H1 (cell line): ENCODE measurements around the gene PKP3. TPM values are rescaled to one million over a fixed set of nuclear protein-coding genes. Genes with fewer than 3 reads are reported as not detected.

Source experiments
- CTCF ChIA-PET: fragments of 300-600 bp; sonication (Branson Sonifier 250); formaldehyde crosslinking; loops from one replicate; lab custom pipeline; 2021; ENCODE audit not compliant: partially characterized antibody; lab: Charles Lee
- POLR2A ChIA-PET: fragments of 300-600 bp; sonication (Branson Sonifier 250); formaldehyde crosslinking; loops from one replicate; lab custom pipeline; 2021; ENCODE audit warnings: inconsistent platforms; ENCODE audit not compliant: partially characterized antibody; lab: Charles Lee
- DNase-seq, 2 experiments: peaks; one replicate each; pipeline versions ENCODE4 v3.0.0 to v3.0.0-alpha.2; 2010 to 2022; ENCODE audit warnings: low spot score in 2 of 2, low read depth in 1 of 2, mixed read lengths in 1 of 2
- FAIRE-seq: peaks from 2 replicates; lab custom pipeline; 2011; peaks lifted over from hg19 to GRCh38; lab: Jason Lieb, UNC
- H2AFZ ChIP-seq: 2 replicates; pipeline ENCODE4 v1.8.1; 2012; ENCODE audit warnings: low read length, inconsistent platforms
- H2AK5ac ChIP-seq: 2 replicates; pipeline ENCODE4 v1.6.1; 2013; ENCODE audit warnings: low read depth, low read length
- H2BK120ac ChIP-seq: replicated peaks from 2 replicates; pipeline ENCODE3; 2013; ENCODE audit warnings: low read depth, low read length, inconsistent platforms
- H2BK12ac ChIP-seq: 2 replicates; pipeline ENCODE4 v1.6.1; 2013; ENCODE audit warnings: low read depth, low read length
- H2BK15ac ChIP-seq: 2 replicates; pipeline ENCODE4 v1.6.1; 2013; ENCODE audit warnings: low read length
- H2BK20ac ChIP-seq: 2 replicates; pipeline ENCODE4 v1.6.1; 2013; ENCODE audit warnings: low read length
- H2BK5ac ChIP-seq: 2 replicates; pipeline ENCODE4 v1.6.1; 2013; ENCODE audit warnings: low read depth, low read length
- H3K14ac ChIP-seq: 2 replicates; pipeline ENCODE4 v1.6.1; 2013; ENCODE audit warnings: inconsistent platforms; ENCODE audit not compliant: insufficient read length
- H3K18ac ChIP-seq: 2 replicates; pipeline ENCODE4 v1.6.1; 2013; ENCODE audit warnings: low read length; ENCODE audit errors: extremely low read depth
- H3K23ac ChIP-seq: 2 replicates; pipeline ENCODE4 v1.6.1; 2013; ENCODE audit warnings: inconsistent platforms; ENCODE audit not compliant: insufficient read length
- H3K23me2 ChIP-seq: 2 replicates; pipeline ENCODE4 v1.6.1; 2013; ENCODE audit warnings: low read depth, low read length
- H3K27ac ChIP-seq: 2 replicates; pipeline ENCODE4 v1.6.1; 2011; ENCODE audit warnings: low read depth, low read length, inconsistent platforms
- H3K27me3 ChIP-seq, 4 experiments: replicated peaks in 1 of 4; 1 replicate in 1 of 4; 2 replicates in 3 of 4; pipeline versions ENCODE4 v1.6.1 to v1.8.1; 2011 to 2013; ENCODE audit warnings: low read length in 3 of 4, mild to moderate bottlenecking in 3 of 4, inconsistent platforms in 2 of 4, mixed read lengths in 2 of 4, moderate library complexity in 1 of 4; ENCODE audit not compliant: control insufficient read depth in 3 of 4, insufficient read depth in 3 of 4; ENCODE audit errors: extremely low read depth in 1 of 4
- H3K36me3 ChIP-seq, 4 experiments: 2 replicates each; pipeline versions ENCODE4 v1.6.1 to v1.8.1; 2011 to 2013; ENCODE audit warnings: mild to moderate bottlenecking in 4 of 4, low read length in 3 of 4, moderate library complexity in 2 of 4, control low read depth in 1 of 4, inconsistent platforms in 1 of 4; ENCODE audit not compliant: insufficient read depth in 4 of 4, control insufficient read depth in 2 of 4
- H3K4ac ChIP-seq: replicated peaks from 2 replicates; pipeline ENCODE3; 2013; ENCODE audit warnings: low read length, low read depth, mixed read lengths, inconsistent platforms; ENCODE audit not compliant: insufficient read length
- H3K4me1 ChIP-seq, 4 experiments: replicated peaks in 1 of 4; 1 replicate in 1 of 4; 2 replicates in 3 of 4; pipeline versions ENCODE4 v1.6.1 to v1.8.1; 2011 to 2013; ENCODE audit warnings: low read length in 3 of 4, inconsistent platforms in 2 of 4, mixed read lengths in 1 of 4; ENCODE audit not compliant: insufficient read depth in 4 of 4, control insufficient read depth in 3 of 4
- H3K4me2 ChIP-seq, 2 experiments: 2 replicates each; pipeline versions ENCODE4 v1.6.1 to v1.8.1; 2011 to 2013; ENCODE audit warnings: low read depth in 2 of 2, low read length in 2 of 2, control low read depth in 1 of 2, inconsistent platforms in 1 of 2, mild to moderate bottlenecking in 1 of 2; ENCODE audit not compliant: insufficient read depth in 1 of 2
- H3K4me3 ChIP-seq, 4 experiments: fragments of 200-600, 300-600 bp in 1 of 4; sonication (generic), shearing (Covaris generic), sonication (Bioruptor Twin) in 1 of 4; 2 replicates each; pipeline versions ENCODE4 v1.5.1 to v1.8.1; 2011 to 2016; ENCODE audit warnings: low read length in 4 of 4, low read depth in 3 of 4, control low read depth in 2 of 4, inconsistent platforms in 2 of 4, mild to moderate bottlenecking in 2 of 4, mixed read lengths in 1 of 4, moderate library complexity in 1 of 4; ENCODE audit not compliant: insufficient read depth in 2 of 4; ENCODE audit errors: extremely low read depth in 1 of 4
- H3K56ac ChIP-seq: replicated peaks from 2 replicates; pipeline ENCODE3; 2013; ENCODE audit warnings: low read depth, mild to moderate bottlenecking, mixed read lengths, low read length, inconsistent platforms; ENCODE audit not compliant: insufficient read length
- H3K79me1 ChIP-seq: 2 replicates; pipeline ENCODE4 v1.6.1; 2013; ENCODE audit warnings: low read depth, low read length, control low read depth
- H3K79me2 ChIP-seq, 2 experiments: 2 replicates each; pipeline versions ENCODE4 v1.6.1 to v1.8.1; 2012 to 2013; ENCODE audit warnings: low read length in 2 of 2, mild to moderate bottlenecking in 2 of 2, inconsistent platforms in 1 of 2; ENCODE audit not compliant: insufficient read depth in 2 of 2, control insufficient read depth in 1 of 2
- H3K9ac ChIP-seq, 4 experiments: replicated peaks in 1 of 4; 1 replicate in 1 of 4; 2 replicates in 3 of 4; pipeline versions ENCODE4 v1.6.1 to v1.8.1; 2011 to 2013; ENCODE audit warnings: low read depth in 3 of 4, low read length in 3 of 4, control low read depth in 2 of 4, mild to moderate bottlenecking in 2 of 4, moderate library complexity in 2 of 4, inconsistent platforms in 1 of 4; ENCODE audit errors: extremely low read depth in 1 of 4
- H3K9me3 ChIP-seq, 2 experiments: 2 replicates each; pipeline versions ENCODE4 v1.6.1 to v1.8.1; 2012 to 2013; ENCODE audit warnings: mild to moderate bottlenecking in 2 of 2, moderate library complexity in 2 of 2, control low read depth in 1 of 2, inconsistent platforms in 1 of 2, low read depth in 1 of 2, low read length in 1 of 2, mixed read lengths in 1 of 2; ENCODE audit not compliant: insufficient read depth in 2 of 2
- H4K20me1 ChIP-seq, 2 experiments: replicated peaks in 1 of 2; 2 replicates each; pipeline versions ENCODE3 to v1.8.1; 2011 to 2013; ENCODE audit warnings: inconsistent platforms in 2 of 2, low read length in 2 of 2, mild to moderate bottlenecking in 1 of 2; ENCODE audit not compliant: insufficient read depth in 2 of 2, control insufficient read depth in 1 of 2
- H4K5ac ChIP-seq: 2 replicates; pipeline ENCODE4 v1.6.1; 2013; ENCODE audit warnings: low read length, low read depth, mixed read lengths, inconsistent platforms; ENCODE audit not compliant: insufficient read length
- H4K8ac ChIP-seq: 2 replicates; pipeline ENCODE4 v1.8.0; 2013; ENCODE audit warnings: mild to moderate bottlenecking, moderate library complexity, low read length, inconsistent platforms; ENCODE audit not compliant: insufficient read depth; ENCODE audit errors: extremely low read depth
- H4K91ac ChIP-seq: replicated peaks from 2 replicates; pipeline ENCODE3; 2013; ENCODE audit warnings: low read length, mixed read lengths, inconsistent platforms; ENCODE audit not compliant: insufficient read length
- ATF3 ChIP-seq: IDR thresholded peaks from 2 replicates; pipeline ENCODE4 v1.6.1; 2011; ENCODE audit warnings: low read depth, mild to moderate bottlenecking, low read length; ENCODE audit not compliant: insufficient read depth
- BRCA1 ChIP-seq: IDR thresholded peaks from 2 replicates; pipeline ENCODE4 v1.6.1; 2012; ENCODE audit warnings: low read depth, low read length, improper control_type of control experiment
- CHD1 ChIP-seq: IDR thresholded peaks from 2 replicates; pipeline ENCODE4 v1.6.1; 2012; ENCODE audit warnings: low read depth, low read length, improper control_type of control experiment
- CHD2 ChIP-seq: IDR thresholded peaks from 2 replicates; pipeline ENCODE4 v1.6.1; 2012; ENCODE audit warnings: low read length, improper control_type of control experiment
- HDAC6 ChIP-seq: IDR thresholded peaks from one replicate; pipeline ENCODE4 v1.7.1; 2012; ENCODE audit warnings: low read depth, mild to moderate bottlenecking, inconsistent platforms, low read length, moderate library complexity
- KDM4A ChIP-seq: IDR thresholded peaks from one replicate; pipeline ENCODE4 v1.7.1; 2012; ENCODE audit warnings: low read depth, mild to moderate bottlenecking, moderate library complexity, low read length, inconsistent platforms; ENCODE audit not compliant: severe bottlenecking
- NRF1 ChIP-seq: IDR thresholded peaks from 2 replicates; pipeline ENCODE4 v1.6.1; 2011; ENCODE audit warnings: mild to moderate bottlenecking, low read depth, low read length, improper control_type of control experiment
- RNF2 ChIP-seq: fragments of 200-900, 300-1000 bp; sonication (generic); IDR thresholded peaks from 2 replicates; pipeline ENCODE4 v1.7.1; 2016; ENCODE audit warnings: borderline replicate concordance, low read depth, mild to moderate bottlenecking, antibody characterized with exemption, low read length; ENCODE audit not compliant: poor library complexity, severe bottlenecking; ENCODE audit errors: missing control alignments
- SAP30 ChIP-seq: fragments of 300-600 bp; sonication (generic); IDR thresholded peaks from 2 replicates; pipeline ENCODE4 v1.7.1; 2012; ENCODE audit warnings: low read length, moderate library complexity, mild to moderate bottlenecking, inconsistent platforms; ENCODE audit not compliant: insufficient read depth, insufficient replicate concordance
- SRF ChIP-seq: IDR thresholded peaks from 2 replicates; pipeline ENCODE4 v1.6.1; 2011; ENCODE audit warnings: mild to moderate bottlenecking, low read depth, low read length, moderate library complexity
- SUZ12 ChIP-seq: fragments of 200-600 bp; sonication (generic); IDR thresholded peaks from 2 replicates; pipeline ENCODE4 v1.6.1; 2012; ENCODE audit warnings: mild to moderate bottlenecking, inconsistent platforms, low read length, moderate library complexity, mixed read lengths
- WGBS, 2 experiments: shearing (Covaris generic) in 1 of 2; methylation state at CpG; one replicate each; pipeline versions ENCODE4 v1.1.6 to v1.1.7; 2013 to 2015; ENCODE audit warnings: low lambda C conversion rate in 2 of 2, mixed read lengths in 2 of 2, inconsistent platforms in 1 of 2, low coverage in 1 of 2, missing lambda C conversion rate in 1 of 2; ENCODE audit not compliant: insufficient replicate concordance in 2 of 2, insufficient coverage in 1 of 2, insufficient read length in 1 of 2; ENCODE audit errors: extremely low coverage in 1 of 2, missing lambda C conversion rate in 1 of 2; 5-methylcytosine and 5-hydroxymethylcytosine counted together
- polyA plus RNA-seq, 7 experiments: library from polyadenylated mRNA; depleted of rRNA in 3 of 7; stranded (reverse) in 5 of 7; unstranded in 2 of 7; fragments of >200 nt in 5 of 7; fragments of 200-250 nt in 2 of 7; gene quantifications; 1 replicate in 5 of 7; 2 replicates in 1 of 7; 4 replicates in 1 of 7; pipeline versions ENCODE4 v1.2.1 to v1.2.3, GENCODE V29; 2011 to 2013; ENCODE audit warnings: missing spikeins in 2 of 7, mixed read lengths in 2 of 7
- total RNA-seq: library from RNA; stranded (reverse); fragmentation: NEBNext Ultra II Directional; extraction: Animal tissue kit (Norgen Biotek cat#: 25700); gene quantifications from 2 replicates; pipeline ENCODE4 v1.2.1, GENCODE V29; 2021

PKP3 gene
- total and polyA plus RNA-seq, 2 of the 8 experiments (the other 6 are each of a cell fraction or from before 2014, with no cell fraction given) = 16.7 to 28.7 TPM

GRCh38 chr11:437228-437870 lies 43.3 kb downstream of the PKP3 start:
- H3K27me3 ChIP-seq = no peaks in the 10 kb centered on the region
- 0 out of 8 replicates have a peak, but pooled peaks cover 0 to 2% (median 0%) of the 10 kb centered on the region in 4 experiments for H3K36me3 ChIP-seq
- H2BK120ac ChIP-seq = no peak overlapping the region
- H2AK5ac ChIP-seq = no peak overlapping the region
- H2BK20ac ChIP-seq = no peak overlapping the region
- peaks cover 2% of the 10 kb centered on the region; the same call in 1 of the 2 replicates for H3K23me2 ChIP-seq
- no peak overlapping the region for H3K4me3 ChIP-seq
- FAIRE-seq = no peak
- H3K23ac ChIP-seq = no peak overlapping the region
- no peak overlapping the region for H4K8ac ChIP-seq
- H4K91ac ChIP-seq = no peak overlapping the region
- no peak overlapping the region for H3K18ac ChIP-seq
- no peak overlapping the region for H3K56ac ChIP-seq
- ChIA-PET POLR2A (no interaction called here), CTCF (interaction anchor here (0.6 to 1.9 kb wide), 3 partner anchors 12 to 82 kb away, joined by 3 to 6 read pairs (median 4); no protein-coding TSS in a partner anchor)
- peaks cover 0 to 11% (median 5%) of the 10 kb centered on the region in 4 experiments; a peak in 5 of 7 replicates for H3K4me1 ChIP-seq
- H3K14ac ChIP-seq = no peak overlapping the region
- H3K4ac ChIP-seq = no peak overlapping the region
- H3K9me3 ChIP-seq = peaks cover 6 to 10% of the 10 kb centered on the region in 2 experiments; a peak in 3 of 4 replicates
- no peak overlapping the region for H2AFZ ChIP-seq
- no peak overlapping the region for H2BK12ac ChIP-seq
- H3K9ac ChIP-seq = no peak overlapping the region
- no peak overlapping the region for H4K5ac ChIP-seq
- no peak overlapping the region for H3K4me2 ChIP-seq
- DNase-seq = no peak
- no peaks in the 10 kb centered on the region for H4K20me1 ChIP-seq
- H2BK5ac ChIP-seq = no peak overlapping the region
- H2BK15ac ChIP-seq = no peak overlapping the region
- H3K79me2 ChIP-seq = no peaks in the 10 kb centered on the region
- TF ChIP-seq CHD1 = no peak
- no peak for TF ChIP-seq RNF2
- TF ChIP-seq ATF3 = no peak
- no peak for TF ChIP-seq BRCA1
- no peak for TF ChIP-seq CHD2
- no peak for TF ChIP-seq KDM4A
- no peak for TF ChIP-seq NRF1
- TF ChIP-seq SUZ12 = no peak
- no peak for TF ChIP-seq SRF
- no peak for TF ChIP-seq SAP30
- no peak for TF ChIP-seq HDAC6
- WGBS, 2 experiments = 86% methylated on average over 17 of the region's 17 CpGs; no CpG with 5 or more reads in 1 of the 2 experiments
- no peaks in the 10 kb centered on the region for H3K79me1 ChIP-seq
- H3K27ac ChIP-seq = no peak overlapping the region
